IPS-20b (cell line): ENCODE results near the gene IFT74.

Source experiments
- H3K27ac ChIP-seq: one replicate; pipeline ENCODE4 v1.5.1; 2013; ENCODE audit warnings: low read length
- H3K27me3 ChIP-seq: 2 replicates; pipeline ENCODE4 v1.6.1; 2013; ENCODE audit warnings: mild to moderate bottlenecking, low read length, inconsistent platforms; ENCODE audit not compliant: insufficient read depth
- H3K36me3 ChIP-seq: 2 replicates; pipeline ENCODE4 v1.6.1; 2013; ENCODE audit warnings: low read depth, mild to moderate bottlenecking, inconsistent platforms, low read length, moderate library complexity; ENCODE audit not compliant: insufficient read depth
- H3K4me1 ChIP-seq: 2 replicates; pipeline ENCODE4 v1.6.1; 2013; ENCODE audit warnings: mild to moderate bottlenecking, control low read depth, inconsistent platforms, low read length, moderate library complexity; ENCODE audit not compliant: insufficient read depth
- H3K4me3 ChIP-seq: 2 replicates; pipeline ENCODE4 v1.5.1; 2013; ENCODE audit warnings: mild to moderate bottlenecking, low read length, inconsistent platforms
- H3K9ac ChIP-seq: 2 replicates; pipeline ENCODE4 v1.6.1; 2013; ENCODE audit warnings: low read depth, mild to moderate bottlenecking, inconsistent platforms, low read length, moderate library complexity
- H3K9me3 ChIP-seq: 2 replicates; pipeline ENCODE4 v1.6.1; 2013; ENCODE audit warnings: mild to moderate bottlenecking, low read depth, low read length, inconsistent platforms; ENCODE audit not compliant: insufficient read depth

IFT74 gene

DNA sequence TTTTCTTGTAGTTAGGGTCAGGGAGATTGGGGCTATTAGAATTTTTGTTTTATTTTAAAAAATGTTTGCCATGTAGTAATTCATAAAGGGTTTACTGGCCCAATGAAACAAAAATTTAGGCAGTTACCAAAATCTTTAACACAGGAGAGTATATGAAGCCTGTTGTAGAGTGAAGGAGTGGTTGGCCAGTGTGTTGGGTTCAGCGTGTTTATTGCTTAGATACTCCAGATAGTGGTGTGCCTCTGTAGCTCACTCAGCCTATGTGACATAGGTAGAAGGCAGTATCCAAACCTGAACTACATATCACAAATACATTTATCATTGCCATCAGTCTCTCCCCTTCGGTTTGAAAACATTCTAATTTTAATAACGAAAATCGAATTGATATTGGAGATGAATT, 154.0 kb downstream of the IFT74 start:
- peak overlapping the region; percentile 74; the same call in 1 of the 2 replicates for H3K9ac ChIP-seq
- no peaks in the 10 kb centered on the region for H3K36me3 ChIP-seq
- H3K27me3 ChIP-seq, result no peaks in the 10 kb centered on the region
- H3K27ac ChIP-seq, result no peak overlapping the region
- H3K4me3 ChIP-seq, result peak overlapping the region; percentile 72
- no peaks in the 10 kb centered on the region for H3K9me3 ChIP-seq
- H3K4me1 ChIP-seq, result peaks cover 17% of the 10 kb centered on the region; the same call in 1 of the 2 replicates

DNA sequence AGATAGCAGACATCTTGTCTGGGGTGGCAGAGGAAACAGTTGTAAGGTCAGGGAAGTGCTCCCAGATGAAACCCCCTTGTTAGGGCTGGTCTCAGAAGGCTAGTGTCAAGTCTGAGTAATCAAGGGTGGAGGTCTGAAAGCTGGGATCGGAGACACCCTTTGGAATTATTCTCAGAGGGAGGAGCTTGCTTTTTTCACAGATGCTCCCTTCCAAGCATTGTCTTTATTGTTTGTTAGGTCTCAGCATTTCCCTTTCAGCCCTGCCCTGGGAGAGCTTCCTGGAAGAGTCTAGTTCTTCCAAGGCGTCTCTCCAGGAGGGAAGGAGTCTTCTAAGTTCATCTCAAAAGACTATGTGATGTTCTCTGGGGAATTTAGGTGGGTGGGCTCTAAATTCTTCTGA, 156.0 kb downstream of the IFT74 start:
- Histone ChIP-seq H3K36me3 (no peaks in the 10 kb centered on the region), H3K27ac (no peak overlapping the region)

More for the DNA sequence above, 156.0 kb downstream of the IFT74 start:
- H3K4me3 ChIP-seq, result no peak overlapping the region
- no peaks in the 10 kb centered on the region for H3K9me3 ChIP-seq
- H3K27me3 ChIP-seq, result no peaks in the 10 kb centered on the region
- H3K9ac ChIP-seq, result no peak overlapping the region
- H3K4me1 ChIP-seq, result peaks cover 17% of the 10 kb centered on the region; the same call in 1 of the 2 replicates
